HG03060 (cell line): ENCODE measurements around the gene BIRC6.
"Not testable (repeated sequence)": the region's sequence is repeated elsewhere in the genome, so short reads cannot be mapped to it uniquely, and the experiment has no call there.

ENCODE experiments used
- ATAC-seq: cut with Tn5 transposase; IDR thresholded peaks from one replicate; pipeline ENCODE4 v1.9.1; 2021; ENCODE audit warnings: low read depth, moderate number of reproducible peaks; ENCODE audit not compliant: unreplicated experiment

Gene BIRC6

GRCh38 chr2:32498306-32498705 is 141.5 kb downstream of the BIRC6 start:
- ATAC-seq, result no peak

- ATAC-seq, result no peak
Observed at GRCh38 chr2:32502941-32503340, 146.1 kb downstream of the BIRC6 start.

- ATAC-seq, result no peak
Observed at GRCh38 chr2:32504877-32505478, 148.2 kb downstream of the BIRC6 start.

GRCh38 chr2:32506446-32506845 is 149.6 kb downstream of the BIRC6 start:
- no peak for ATAC-seq

- ATAC-seq, result no peak
Observed at GRCh38 chr2:32514946-32515345, 158.1 kb downstream of the BIRC6 start.

- no peak for ATAC-seq
Observed at GRCh38 chr2:32516567-32516966, 159.7 kb downstream of the BIRC6 start.

- no peak for ATAC-seq
Observed at GRCh38 chr2:32522770-32523169, 165.9 kb downstream of the BIRC6 start.

- ATAC-seq, result no peak
Observed at GRCh38 chr2:32523686-32524085, 166.9 kb downstream of the BIRC6 start.

- ATAC-seq, result no peak
Observed at GRCh38 chr2:32532341-32532740, 175.5 kb downstream of the BIRC6 start.

GRCh38 chr2:32532961-32533360 is 176.1 kb downstream of the BIRC6 start:
- no peak for ATAC-seq

GRCh38 chr2:32534831-32535230 is 178.0 kb downstream of the BIRC6 start:
- ATAC-seq, result no peak

GRCh38 chr2:32538735-32539134 is 181.9 kb downstream of the BIRC6 start:
- ATAC-seq, result no peak

- not testable (repeated sequence) for ATAC-seq
Observed at GRCh38 chr2:32552483-32552882, 195.7 kb downstream of the BIRC6 start.

- peak; percentile 78 for ATAC-seq
Observed at GRCh38 chr2:32553829-32554432, 197.1 kb downstream of the BIRC6 start.

- no peak for ATAC-seq
Observed at GRCh38 chr2:32558492-32558891, 201.7 kb downstream of the BIRC6 start.

- ATAC-seq, result no peak
Observed at GRCh38 chr2:32559136-32559535, 202.3 kb downstream of the BIRC6 start.

- ATAC-seq, result no peak
Observed at GRCh38 chr2:32562906-32563305, 206.1 kb downstream of the BIRC6 start.

- no peak for ATAC-seq
Observed at GRCh38 chr2:32564417-32565035, 207.7 kb downstream of the BIRC6 start.

- no peak for ATAC-seq
Observed at GRCh38 chr2:32565902-32566301, 209.1 kb downstream of the BIRC6 start.

- ATAC-seq, result no peak
Observed at GRCh38 chr2:32572030-32572429, 215.2 kb downstream of the BIRC6 start.

GRCh38 chr2:32572737-32573136 is 215.9 kb downstream of the BIRC6 start:
- no peak for ATAC-seq
